SK-N-MC (cell line): Measurements from ENCODE around the gene BMPR1A.

Experiments used
- DNase-seq: peaks from one replicate; pipeline ENCODE4 v3.0.0-alpha.2; 2011; ENCODE audit warnings: low read depth, low spot score
- H3K27ac ChIP-seq: fragments of 200-600 bp; sonication (generic); 2 replicates; pipeline ENCODE4 v1.5.1; 2016; ENCODE audit warnings: mixed run types
- H3K36me3 ChIP-seq: fragments of 200-600 bp; sonication (generic); 2 replicates; pipeline ENCODE4 v1.6.1; 2017; ENCODE audit warnings: antibody characterized with exemption, low read length, mixed read lengths; ENCODE audit not compliant: insufficient read depth
- H3K4me3 ChIP-seq: fragments of 200-600 bp; sonication (generic); 2 replicates; pipeline ENCODE4 v1.5.1; 2016
- H3K9ac ChIP-seq: fragments of 200-600 bp; sonication (generic); 2 replicates; pipeline ENCODE4 v1.8.0; 2017; ENCODE audit warnings: mixed run types, mixed read lengths; ENCODE audit not compliant: insufficient read length
- H3K9me3 ChIP-seq: fragments of 200-600 bp; sonication (generic); 2 replicates; pipeline ENCODE4 v1.6.1; 2017; ENCODE audit warnings: low read depth, mild to moderate bottlenecking, antibody characterized with exemption, low read length, moderate library complexity, mixed read lengths
- EZH2 ChIP-seq: fragments of 200-600 bp; sonication (generic); IDR thresholded peaks from one replicate; pipeline ENCODE4 v1.6.1; 2017; ENCODE audit warnings: antibody characterized with exemption
- FOXP2 ChIP-seq: optimal IDR thresholded peaks from 2 replicates; pipeline ENCODE3; 2011; ENCODE audit warnings: mild to moderate bottlenecking, moderate library complexity; ENCODE audit not compliant: insufficient read depth; ENCODE audit errors: extremely low read length, control extremely low read depth
- POLR2AphosphoS5 ChIP-seq: IDR thresholded peaks from 2 replicates; pipeline ENCODE4 v1.6.1; 2012; ENCODE audit warnings: mild to moderate bottlenecking, low read depth, low read length, borderline replicate concordance

Gene BMPR1A

DNA sequence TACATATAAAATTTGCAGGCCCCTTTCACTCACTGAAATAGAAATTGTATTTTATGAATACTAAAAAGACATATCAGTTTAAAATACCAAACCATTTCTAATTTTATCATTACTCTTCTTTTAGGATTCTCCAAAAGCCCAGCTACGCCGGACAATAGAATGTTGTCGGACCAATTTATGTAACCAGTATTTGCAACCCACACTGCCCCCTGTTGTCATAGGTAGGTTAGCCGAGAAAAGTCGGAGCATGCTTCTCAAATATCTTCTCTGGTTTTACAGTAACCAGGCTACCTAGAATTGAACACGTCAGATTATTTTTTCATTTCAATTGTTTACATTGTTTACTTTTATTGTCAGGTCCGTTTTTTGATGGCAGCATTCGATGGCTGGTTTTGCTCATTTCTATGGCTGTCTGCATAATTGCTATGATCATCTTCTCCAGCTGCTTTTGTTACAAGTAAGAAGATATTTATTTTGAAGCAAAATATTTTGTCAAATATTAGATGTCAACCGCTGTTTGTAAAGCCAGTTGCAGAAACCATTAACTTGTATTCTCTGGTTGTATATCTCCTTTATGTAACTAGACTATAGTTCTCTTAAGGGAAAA, 143.4 kb downstream of the BMPR1A start:
- no peak overlapping the region for H3K4me3 ChIP-seq
- DNase-seq: no peak
- H3K9me3 ChIP-seq: no peaks in the 10 kb centered on the region
- H3K36me3 ChIP-seq: peaks cover 28% of the 10 kb centered on the region
- H3K27ac ChIP-seq: no peak overlapping the region
- TF ChIP-seq FOXP2 (no peak), POLR2AphosphoS5 (no peak), EZH2 (no peak)
- no peak overlapping the region for H3K9ac ChIP-seq

DNA sequence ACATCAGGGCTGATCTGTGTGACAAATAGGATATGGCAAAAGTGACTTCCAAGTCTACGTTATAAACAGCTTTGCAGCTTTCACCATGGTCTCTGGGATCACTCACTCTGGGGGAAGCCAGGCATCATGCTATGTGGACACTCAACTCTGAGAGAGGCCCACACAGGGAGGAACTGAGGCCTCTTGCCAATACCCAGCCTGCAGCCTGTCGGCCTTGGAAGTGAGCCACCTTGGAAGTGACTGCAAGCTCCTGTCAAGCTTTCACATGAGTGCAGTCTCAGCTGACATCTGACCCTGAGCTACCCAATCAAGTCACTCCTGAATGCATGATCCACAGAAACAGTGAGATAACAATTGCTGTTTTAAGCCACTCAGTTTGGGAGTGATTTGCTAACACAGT, 144.5 kb downstream of the BMPR1A start:
- Histone ChIP-seq H3K4me3 (no peak overlapping the region), H3K27ac (no peak overlapping the region), H3K9ac (no peak overlapping the region), H3K36me3 (peaks cover 39% of the 10 kb centered on the region), H3K9me3 (no peaks in the 10 kb centered on the region)
- no peak for DNase-seq
- TF ChIP-seq EZH2: no peak
- TF ChIP-seq FOXP2: no peak
- TF ChIP-seq POLR2AphosphoS5: no peak

DNA sequence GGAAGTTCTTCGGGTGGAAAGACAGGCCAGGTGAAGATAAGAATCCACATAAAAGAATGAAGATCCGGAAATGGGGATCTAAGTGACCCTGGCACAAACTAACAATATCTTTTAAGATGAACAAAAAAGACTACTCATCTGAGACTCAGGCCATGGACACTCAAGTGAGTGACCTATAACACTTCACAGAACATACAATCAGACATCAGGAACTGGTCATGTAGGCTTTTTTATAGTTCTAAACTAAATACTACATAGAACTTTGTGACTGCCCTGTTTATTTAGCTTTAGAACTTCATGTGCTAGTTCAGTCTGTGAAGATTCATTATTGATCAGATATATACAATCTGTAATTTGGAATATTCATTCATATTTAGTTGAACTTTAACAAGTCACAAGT, 148.2 kb downstream of the BMPR1A start:
- Histone ChIP-seq H3K9me3 (no peaks in the 10 kb centered on the region), H3K36me3 (peaks cover 45% of the 10 kb centered on the region), H3K4me3 (no peak overlapping the region), H3K27ac (no peak overlapping the region), H3K9ac (no peak overlapping the region)
- DNase-seq: no peak
- no peak for TF ChIP-seq FOXP2
- TF ChIP-seq POLR2AphosphoS5: no peak
- no peak for TF ChIP-seq EZH2

DNA sequence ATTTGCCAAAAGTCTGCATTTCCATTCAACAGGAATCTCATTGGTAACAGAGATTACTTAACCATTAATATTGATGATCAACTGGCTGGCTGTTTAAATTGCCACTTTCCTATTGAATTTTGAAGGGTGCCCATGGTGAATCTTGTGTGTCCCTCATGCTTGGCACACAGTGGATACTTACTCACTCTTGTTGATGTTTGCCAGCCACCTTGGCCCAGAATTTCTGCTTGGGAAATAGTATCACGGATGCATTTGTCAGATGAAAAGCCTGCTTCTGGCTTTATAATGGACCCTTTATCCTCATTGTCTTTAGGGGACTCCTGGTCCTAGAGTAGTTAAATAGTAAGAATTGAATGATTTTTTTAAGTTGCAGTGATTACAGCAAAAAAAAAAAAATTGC, 149.0 kb downstream of the BMPR1A start:
- Histone ChIP-seq H3K9me3 (no peaks in the 10 kb centered on the region), H3K4me3 (no peak overlapping the region), H3K36me3 (peaks cover 43% of the 10 kb centered on the region)

DNA sequence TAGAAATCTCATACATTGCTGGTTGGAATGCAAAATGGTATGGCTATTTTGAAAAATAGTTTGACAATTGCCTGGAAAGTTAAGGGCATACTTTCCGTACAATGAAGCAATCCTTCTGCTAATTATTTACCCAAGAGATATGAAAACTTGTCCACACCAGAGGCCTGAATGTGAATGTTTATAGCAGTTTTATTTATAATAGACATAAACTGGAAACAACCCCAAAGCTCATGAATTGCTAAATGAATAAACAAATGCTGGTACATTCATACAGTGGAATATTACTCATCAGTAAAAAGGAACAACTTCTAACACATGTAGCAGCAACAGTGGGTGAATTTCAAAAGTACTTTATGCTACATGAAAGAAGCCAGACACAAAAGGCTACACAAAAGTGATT, 158.3 kb downstream of the BMPR1A start:
- Histone ChIP-seq H3K9ac (no peak overlapping the region), H3K27ac (no peak overlapping the region), H3K9me3 (no peaks in the 10 kb centered on the region), H3K4me3 (no peak overlapping the region), H3K36me3 (peaks cover 16% of the 10 kb centered on the region)
- TF ChIP-seq EZH2 (no peak), POLR2AphosphoS5 (no peak), FOXP2 (no peak)
- no peak for DNase-seq

More for the DNA sequence above, 149.0 kb downstream of the BMPR1A start:
- H3K9ac ChIP-seq: no peak overlapping the region
- no peak for TF ChIP-seq FOXP2
- TF ChIP-seq EZH2: no peak
- TF ChIP-seq POLR2AphosphoS5: no peak
- DNase-seq: no peak
- no peak overlapping the region for H3K27ac ChIP-seq

DNA sequence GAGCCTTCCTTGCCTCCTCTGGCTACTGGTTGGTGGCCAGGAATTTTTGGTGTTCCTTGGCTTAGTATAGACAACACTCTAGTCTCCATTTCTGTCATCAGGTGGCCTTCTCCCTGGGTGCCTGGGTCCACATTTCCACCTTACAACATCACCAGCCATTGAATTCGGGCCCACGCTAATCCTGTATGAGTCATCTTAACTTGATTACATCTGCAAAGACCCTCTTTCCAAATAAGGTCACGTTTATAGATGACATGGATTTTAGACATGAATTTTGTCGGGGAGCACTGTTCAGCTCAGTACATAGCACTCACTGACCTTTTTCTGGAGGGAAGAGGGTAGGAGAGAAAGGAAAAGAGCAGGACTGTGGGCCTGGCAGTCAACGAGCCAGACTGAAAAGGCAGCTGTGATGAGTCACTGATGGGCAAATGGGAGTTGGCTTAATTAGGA, 161.6 kb downstream of the BMPR1A start:
- Histone ChIP-seq H3K9ac (no peak overlapping the region), H3K9me3 (no peaks in the 10 kb centered on the region), H3K4me3 (no peak overlapping the region), H3K27ac (no peak overlapping the region), H3K36me3 (peaks cover 25% of the 10 kb centered on the region)
- no peak for TF ChIP-seq EZH2
- no peak for TF ChIP-seq POLR2AphosphoS5
- TF ChIP-seq FOXP2: no peak
- no peak for DNase-seq

DNA sequence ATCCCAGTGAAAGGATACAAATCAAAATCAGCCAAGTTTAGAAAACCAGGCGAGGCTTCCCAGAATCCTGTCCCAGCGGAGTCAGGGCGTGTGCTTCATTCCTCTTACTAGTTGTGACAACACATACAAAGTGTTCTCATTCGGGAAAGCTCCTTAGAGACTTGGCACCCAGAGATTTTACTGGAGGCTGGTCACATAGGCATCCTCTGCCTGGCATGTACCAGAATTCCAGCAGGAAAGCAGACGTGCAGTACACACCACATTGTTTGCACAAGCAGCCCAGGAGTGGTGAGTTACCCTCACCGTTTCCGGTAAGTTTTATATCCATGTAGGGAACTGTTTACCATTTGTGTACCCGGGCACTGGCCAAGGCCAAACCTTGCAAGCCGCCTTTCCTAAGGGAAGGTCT, 166.1 kb downstream of the BMPR1A start:
- Histone ChIP-seq H3K36me3 (peaks cover 10% of the 10 kb centered on the region; the same call in 1 of the 2 replicates), H3K4me3 (no peak overlapping the region), H3K27ac (no peak overlapping the region), H3K9ac (no peak overlapping the region), H3K9me3 (no peaks in the 10 kb centered on the region)
- DNase-seq: no peak
- TF ChIP-seq FOXP2 (no peak), EZH2 (no peak), POLR2AphosphoS5 (no peak)

DNA sequence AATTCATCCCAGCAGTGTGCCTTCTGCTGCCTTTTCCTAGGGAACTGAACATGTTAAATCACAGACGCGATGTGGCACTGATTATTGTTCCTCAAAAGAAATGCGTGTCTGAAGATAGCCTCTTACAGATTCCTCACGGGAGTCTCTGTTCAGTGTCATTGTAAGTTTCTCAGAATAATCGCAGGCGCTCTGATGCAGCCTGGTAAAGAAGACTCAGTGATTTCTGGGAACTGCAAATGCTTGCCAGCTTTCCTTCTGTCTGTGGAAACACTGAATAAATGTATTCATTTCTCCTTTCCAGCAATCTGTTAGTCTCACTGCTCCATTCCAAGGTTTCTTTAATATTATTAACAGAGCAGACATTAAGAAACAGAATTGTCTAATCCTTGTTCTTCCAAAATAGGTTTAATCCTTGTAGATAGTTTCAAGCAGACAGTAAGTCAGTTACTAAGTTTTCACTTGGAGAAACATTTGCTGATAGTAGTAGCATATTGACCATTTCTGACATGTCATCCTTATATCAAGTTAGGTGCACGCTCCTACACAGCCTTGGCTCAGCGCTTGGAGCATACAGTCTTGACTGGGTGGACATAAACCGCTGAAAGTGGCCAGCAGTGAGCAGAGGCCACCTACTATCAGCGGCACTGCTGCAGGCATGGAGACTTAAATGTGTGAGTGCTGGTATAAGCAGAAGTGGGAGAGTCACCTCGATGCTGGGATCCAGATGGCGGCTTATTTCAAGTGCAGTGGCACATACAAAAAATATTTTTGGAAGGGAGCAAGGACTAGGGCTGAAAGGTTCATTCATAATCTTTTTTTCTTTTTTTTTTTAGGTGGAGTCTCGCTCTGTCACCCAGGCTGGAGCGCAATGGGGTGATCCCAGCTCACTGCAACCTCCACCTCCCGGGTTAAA, 173.3 kb downstream of the BMPR1A start:
- DNase-seq: no peak
- no peak for TF ChIP-seq EZH2
- no peak for TF ChIP-seq FOXP2
- no peak for TF ChIP-seq POLR2AphosphoS5
- H3K27ac ChIP-seq: no peak overlapping the region
- H3K9ac ChIP-seq: no peak overlapping the region
- H3K36me3 ChIP-seq: no peaks in the 10 kb centered on the region; the same call in 1 of the 2 replicates
- no peak overlapping the region for H3K4me3 ChIP-seq
- no peaks in the 10 kb centered on the region for H3K9me3 ChIP-seq

DNA sequence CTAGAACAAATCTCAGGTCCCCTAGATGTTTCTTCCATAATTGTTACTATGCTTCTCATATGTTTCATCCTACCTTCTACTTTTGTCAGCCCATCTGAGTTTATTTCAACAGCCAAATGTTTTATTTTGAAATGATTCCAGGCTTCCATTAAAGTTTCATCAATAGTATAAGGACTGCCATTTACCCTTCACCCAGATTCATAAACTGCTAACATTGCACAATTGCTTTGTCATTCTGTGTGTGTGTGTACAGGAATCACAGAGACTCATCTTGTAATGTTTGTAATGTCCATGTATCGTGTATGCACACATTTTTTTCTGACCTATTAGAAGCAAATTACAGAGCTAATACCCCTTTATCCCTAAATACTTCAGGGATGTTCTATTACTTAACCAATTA, 175.5 kb downstream of the BMPR1A start:
- Histone ChIP-seq H3K4me3 (no peak overlapping the region), H3K9me3 (no peaks in the 10 kb centered on the region), H3K9ac (no peak overlapping the region), H3K36me3 (no peaks in the 10 kb centered on the region; the same call in 1 of the 2 replicates), H3K27ac (no peak overlapping the region)
- no peak for DNase-seq
- TF ChIP-seq EZH2 (no peak), FOXP2 (no peak), POLR2AphosphoS5 (no peak)
